ENCODE measurements around the gene FXYD6.

Gene FXYD6

GRCh38 chr11:117877120-117877784 is 794 bp upstream of the FXYD6 start:
- H3K9me3 ChIP-seq (ENCODE audit: low read depth, low read length), result no peaks in the 10 kb centered on the region
- H3K4me3 ChIP-seq, result peak overlapping the region; percentile 80
- H3K27ac ChIP-seq, result no peak overlapping the region
- TF ChIP-seq FOXP2 (optimal IDR thresholded peaks at IDR 0.05; ENCODE audit: control extremely low read depth, extremely low read length, insufficient read depth) (no peak), POLR2AphosphoS5 (IDR thresholded peaks at IDR 0.05; ENCODE audit: borderline replicate concordance, low read depth, low read length) (no peak), EZH2 (IDR thresholded peaks at IDR 0.05) (no peak)
- no peak for DNase-seq (ENCODE audit: low read depth, low spot score)
- no peaks in the 10 kb centered on the region for H3K36me3 ChIP-seq (ENCODE audit: insufficient read depth, low read length)
- no peak overlapping the region for H3K9ac ChIP-seq (ENCODE audit: insufficient read length)

- TF ChIP-seq EZH2 (IDR thresholded peaks at IDR 0.05), result no peak
- TF ChIP-seq FOXP2 (optimal IDR thresholded peaks at IDR 0.05; ENCODE audit: control extremely low read depth, extremely low read length, insufficient read depth), result no peak
- TF ChIP-seq POLR2AphosphoS5 (IDR thresholded peaks at IDR 0.05; ENCODE audit: borderline replicate concordance, low read depth, low read length), result no peak
- no peaks in the 10 kb centered on the region for H3K36me3 ChIP-seq (ENCODE audit: insufficient read depth, low read length)
- no peak overlapping the region for H3K27ac ChIP-seq
- H3K9me3 ChIP-seq (ENCODE audit: low read depth, low read length), result no peaks in the 10 kb centered on the region
- H3K9ac ChIP-seq (ENCODE audit: insufficient read length), result peak overlapping the region; percentile 73
- H3K4me3 ChIP-seq, result peak overlapping the region; percentile 80
- no peak for DNase-seq (ENCODE audit: low read depth, low spot score)
Measured at GRCh38 chr11:117876059-117876340, 458 bp downstream of the FXYD6 start.

GRCh38 chr11:117875382-117876058 is 938 bp downstream of the FXYD6 start:
- H3K4me3 ChIP-seq, result peak overlapping the region; percentile 80
- no peak for TF ChIP-seq POLR2AphosphoS5 (IDR thresholded peaks at IDR 0.05; ENCODE audit: borderline replicate concordance, low read depth, low read length)
- TF ChIP-seq FOXP2 (optimal IDR thresholded peaks at IDR 0.05; ENCODE audit: control extremely low read depth, extremely low read length, insufficient read depth), result no peak
- no peak for TF ChIP-seq EZH2 (IDR thresholded peaks at IDR 0.05)
- H3K36me3 ChIP-seq (ENCODE audit: insufficient read depth, low read length), result no peaks in the 10 kb centered on the region
- H3K9me3 ChIP-seq (ENCODE audit: low read depth, low read length), result no peaks in the 10 kb centered on the region
- no peak overlapping the region for H3K27ac ChIP-seq
- H3K9ac ChIP-seq (ENCODE audit: insufficient read length), result peak overlapping the region; percentile 73
- no peak for DNase-seq (ENCODE audit: low read depth, low spot score)

- no peak for DNase-seq (ENCODE audit: low read depth, low spot score)
- Histone ChIP-seq H3K9ac (ENCODE audit: insufficient read length) (no peak overlapping the region), H3K4me3 (no peak overlapping the region)
Measured at GRCh38 chr11:117874910-117875381, 1.5 kb downstream of the FXYD6 start.

GRCh38 chr11:117874253-117874909 is 2.1 kb downstream of the FXYD6 start:
- Histone ChIP-seq H3K27ac (no peak overlapping the region), H3K4me3 (no peak overlapping the region), H3K9me3 (ENCODE audit: low read depth, low read length) (no peaks in the 10 kb centered on the region), H3K9ac (ENCODE audit: insufficient read length) (no peak overlapping the region), H3K36me3 (ENCODE audit: insufficient read depth, low read length) (no peaks in the 10 kb centered on the region)
- DNase-seq (ENCODE audit: low read depth, low spot score), result no peak
- TF ChIP-seq POLR2AphosphoS5 (IDR thresholded peaks at IDR 0.05; ENCODE audit: borderline replicate concordance, low read depth, low read length), result no peak
- no peak for TF ChIP-seq FOXP2 (optimal IDR thresholded peaks at IDR 0.05; ENCODE audit: control extremely low read depth, extremely low read length, insufficient read depth)
- no peak for TF ChIP-seq EZH2 (IDR thresholded peaks at IDR 0.05)

More at GRCh38 chr11:117874910-117875381, 1.5 kb downstream of the FXYD6 start:
- H3K27ac ChIP-seq, result no peak overlapping the region
- H3K36me3 ChIP-seq (ENCODE audit: insufficient read depth, low read length), result no peaks in the 10 kb centered on the region
- H3K9me3 ChIP-seq (ENCODE audit: low read depth, low read length), result no peaks in the 10 kb centered on the region
- TF ChIP-seq POLR2AphosphoS5 (IDR thresholded peaks at IDR 0.05; ENCODE audit: borderline replicate concordance, low read depth, low read length) (no peak), FOXP2 (optimal IDR thresholded peaks at IDR 0.05; ENCODE audit: control extremely low read depth, extremely low read length, insufficient read depth) (no peak), EZH2 (IDR thresholded peaks at IDR 0.05) (no peak)

- H3K4me3 ChIP-seq, result no peak overlapping the region
- H3K9me3 ChIP-seq (ENCODE audit: low read depth, low read length), result no peaks in the 10 kb centered on the region
- no peaks in the 10 kb centered on the region for H3K36me3 ChIP-seq (ENCODE audit: insufficient read depth, low read length)
- H3K9ac ChIP-seq (ENCODE audit: insufficient read length), result no peak overlapping the region
- DNase-seq (ENCODE audit: low read depth, low spot score), result no peak
- no peak overlapping the region for H3K27ac ChIP-seq
- TF ChIP-seq FOXP2 (optimal IDR thresholded peaks at IDR 0.05; ENCODE audit: control extremely low read depth, extremely low read length, insufficient read depth) (no peak), POLR2AphosphoS5 (IDR thresholded peaks at IDR 0.05; ENCODE audit: borderline replicate concordance, low read depth, low read length) (no peak), EZH2 (IDR thresholded peaks at IDR 0.05) (no peak)
Measured at GRCh38 chr11:117873828-117874125, 2.7 kb downstream of the FXYD6 start.

GRCh38 chr11:117872975-117873827 is 3.3 kb downstream of the FXYD6 start:
- no peak for DNase-seq (ENCODE audit: low read depth, low spot score)
- TF ChIP-seq EZH2 (IDR thresholded peaks at IDR 0.05) (no peak), POLR2AphosphoS5 (IDR thresholded peaks at IDR 0.05; ENCODE audit: borderline replicate concordance, low read depth, low read length) (no peak), FOXP2 (optimal IDR thresholded peaks at IDR 0.05; ENCODE audit: control extremely low read depth, extremely low read length, insufficient read depth) (no peak)
- H3K4me3 ChIP-seq, result no peak overlapping the region
- no peak overlapping the region for H3K9ac ChIP-seq (ENCODE audit: insufficient read length)
- H3K27ac ChIP-seq, result no peak overlapping the region
- no peaks in the 10 kb centered on the region for H3K9me3 ChIP-seq (ENCODE audit: low read depth, low read length)
- H3K36me3 ChIP-seq (ENCODE audit: insufficient read depth, low read length), result no peaks in the 10 kb centered on the region
